Thyroid gland (tissue), 4 donors: ENCODE results near the gene KLHDC4.

Source experiments
- CTCF ChIP-seq, 6 experiments: fragments of 200-600 bp in 3 of 6; fragments of 450-650 bp in 3 of 6; sonication (generic) in 3 of 6; IDR thresholded peaks; one replicate each; pipeline ENCODE4 v1.5.1; 2016 to 2019; ENCODE audit warnings: antibody characterized with exemption in 6 of 6, mild to moderate bottlenecking in 2 of 6, inconsistent platforms in 1 of 6, moderate library complexity in 1 of 6
- POLR2A ChIP-seq, 2 donors: fragments of 450-650 bp; IDR thresholded peaks; one replicate each; pipeline ENCODE4 v1.6.1; 2017; ENCODE audit warnings: antibody characterized with exemption in 2 of 2, mild to moderate bottlenecking in 2 of 2, moderate library complexity in 1 of 2

- TF ChIP-seq CTCF (IDR thresholded peaks at IDR 0.05) (no peak), POLR2A (IDR thresholded peaks at IDR 0.05) (no peak)
Measured at GRCh38 chr16:87685766-87686165, 80.0 kb downstream of the KLHDC4 start.
